Endothelial cell of umbilical vein (primary cell): ENCODE measurements around the gene ANAPC2. TPM values are rescaled to one million over a fixed set of nuclear protein-coding genes. Genes with fewer than 3 reads are reported as not detected.
A peak's percentile ranks its signal among the peaks of the same experiment; 100 is the strongest.

Source experiments
- BruUV-seq: library from RNA; stranded (reverse); fragments of 400-500 nt; replicated peaks from 2 replicates; lab custom pipeline; 2021; lab: Mats Ljungman, UMichigan
- CTCF ChIA-PET: fragments of 300-600, 350-600 bp; sonication (Branson Sonifier 250); formaldehyde crosslinking; loops from one replicate; lab custom pipeline; 2021; ENCODE audit warnings: antibody characterized with exemption, inconsistent platforms; lab: Charles Lee
- POLR2A ChIA-PET: fragments of 300-600, 350-600 bp; sonication (Branson Sonifier 250); formaldehyde crosslinking; loops from one replicate; lab custom pipeline; 2021; ENCODE audit warnings: antibody characterized with exemption, inconsistent platforms; lab: Charles Lee
- DNase-seq: peaks from one replicate; pipeline ENCODE4 v3.0.0-alpha.2; 2011; ENCODE audit warnings: low read depth, low spot score
- FAIRE-seq: peaks from 2 replicates; lab custom pipeline; 2011; peaks lifted over from hg19 to GRCh38; lab: Jason Lieb, UNC
- H2AFZ ChIP-seq: 2 replicates; pipeline ENCODE4 v1.6.0; 2012; ENCODE audit warnings: low read depth, low read length, control low read depth, inconsistent platforms
- H3K27ac ChIP-seq: 2 replicates; pipeline ENCODE4 v1.5.1; 2011; ENCODE audit warnings: low read depth, mild to moderate bottlenecking, control low read depth, low read length, moderate library complexity; ENCODE audit not compliant: insufficient read depth
- H3K27me3 ChIP-seq, 2 experiments: 2 replicates each; pipeline versions ENCODE4 v1.6.0 to v1.6.1; 2011; ENCODE audit warnings: low read length in 2 of 2, mixed read lengths in 1 of 2; ENCODE audit not compliant: control insufficient read depth in 2 of 2, insufficient read depth in 2 of 2
- H3K36me3 ChIP-seq, 2 experiments: 2 replicates in 1 of 2; 3 replicates in 1 of 2; pipeline ENCODE4 v1.5.1; 2011; ENCODE audit warnings: low read length in 2 of 2, mild to moderate bottlenecking in 1 of 2, moderate library complexity in 1 of 2; ENCODE audit not compliant: control insufficient read depth in 2 of 2, insufficient read depth in 2 of 2; ENCODE audit errors: extremely low read depth in 1 of 2
- H3K4me1 ChIP-seq: 3 replicates; pipeline ENCODE4 v1.5.1; 2011; ENCODE audit warnings: mild to moderate bottlenecking, low read length; ENCODE audit not compliant: control insufficient read depth, insufficient read depth; ENCODE audit errors: extremely low read depth
- H3K4me2 ChIP-seq: 2 replicates; pipeline ENCODE4 v1.6.1; 2011; ENCODE audit warnings: low read length, control low read depth, mixed read lengths; ENCODE audit not compliant: insufficient read depth
- H3K4me3 ChIP-seq, 3 experiments: fragments of 200-600 bp in 1 of 3; sonication (generic), shearing (Covaris generic) in 1 of 3; replicated peaks in 1 of 3; 2 replicates each; pipeline ENCODE4 v1.5.1; 2011 to 2016; ENCODE audit warnings: control low read depth in 3 of 3, low read length in 3 of 3, mild to moderate bottlenecking in 2 of 3, inconsistent platforms in 1 of 3, low read depth in 1 of 3, moderate library complexity in 1 of 3; ENCODE audit not compliant: insufficient read depth in 1 of 3
- H3K79me2 ChIP-seq: 2 replicates; pipeline ENCODE4 v1.6.0; 2012; ENCODE audit warnings: low read length, inconsistent platforms; ENCODE audit not compliant: control insufficient read depth, insufficient read depth
- H3K9ac ChIP-seq: replicated peaks from 2 replicates; pipeline ENCODE3; 2011; ENCODE audit warnings: low read length, control low read depth; ENCODE audit not compliant: insufficient read depth; ENCODE audit errors: extremely low read depth
- H3K9me1 ChIP-seq: replicated peaks from 3 replicates; pipeline ENCODE4 v1.6.0; 2011; ENCODE audit warnings: mild to moderate bottlenecking, low read length; ENCODE audit not compliant: control insufficient read depth, insufficient read depth; ENCODE audit errors: extremely low read depth
- H3K9me3 ChIP-seq: replicated peaks from 2 replicates; pipeline ENCODE4 v1.5.1; 2012; ENCODE audit warnings: low read length, inconsistent platforms; ENCODE audit not compliant: control insufficient read depth, insufficient read depth
- H4K20me1 ChIP-seq: replicated peaks from 2 replicates; pipeline ENCODE3; 2011; ENCODE audit warnings: mild to moderate bottlenecking, low read length; ENCODE audit not compliant: control insufficient read depth, insufficient read depth; ENCODE audit errors: extremely low read depth
- CTCF ChIP-seq, 2 donors: IDR thresholded peaks; 1 replicate in 1 of 2; 2 replicates in 1 of 2; pipeline ENCODE4 v1.5.1; 2011; ENCODE audit warnings: low read length in 2 of 2, mild to moderate bottlenecking in 2 of 2, moderate library complexity in 2 of 2, control low read depth in 1 of 2, inconsistent platforms in 1 of 2, low read depth in 1 of 2; ENCODE audit not compliant: insufficient read depth in 1 of 2; ENCODE audit errors: extremely low read depth in 1 of 2
- EZH2 ChIP-seq: IDR thresholded peaks from 2 replicates; pipeline ENCODE4 v1.6.1; 2012; ENCODE audit warnings: borderline replicate concordance, low read depth, mild to moderate bottlenecking, moderate library complexity, low read length, inconsistent platforms; ENCODE audit not compliant: severe bottlenecking
- FOS ChIP-seq: IDR thresholded peaks from 2 replicates; pipeline ENCODE4 v1.6.1; 2011; ENCODE audit warnings: mild to moderate bottlenecking, low read length, moderate library complexity, borderline replicate concordance; ENCODE audit not compliant: insufficient read depth
- GATA2 ChIP-seq: IDR thresholded peaks from 2 replicates; pipeline ENCODE4 v1.7.0; 2011; ENCODE audit warnings: low read depth, mild to moderate bottlenecking, moderate library complexity, mixed read lengths, low read length; ENCODE audit not compliant: insufficient read length, insufficient read depth
- JUN ChIP-seq: IDR thresholded peaks from 2 replicates; pipeline ENCODE4 v1.6.1; 2011; ENCODE audit warnings: borderline replicate concordance, low read depth; ENCODE audit not compliant: insufficient read length, insufficient read depth
- MYC ChIP-seq: IDR thresholded peaks from one replicate; pipeline ENCODE4 v1.6.1; 2011; ENCODE audit warnings: mild to moderate bottlenecking, low read depth, low read length
- POLR2A ChIP-seq: IDR thresholded peaks from 2 replicates; pipeline ENCODE4 v1.6.1; 2012; ENCODE audit warnings: low read depth, mild to moderate bottlenecking, control low read depth, low read length
- POLR2AphosphoS5 ChIP-seq: IDR thresholded peaks from 2 replicates; pipeline ENCODE4 v1.6.1; 2012; ENCODE audit warnings: low read depth, mild to moderate bottlenecking, control low read depth, low read length, moderate library complexity; ENCODE audit not compliant: insufficient read depth
- dilution Hi-C: fragments of 300-500 bp; cut with MboI; formaldehyde crosslinking; loops from one replicate; pipeline ENCODE4 v1.15.0; 2019; ENCODE audit warnings: low sequenced_read_pairs; ENCODE audit not compliant: extremely low pct_ligation_motif_present
- intact Hi-C: fragments of 100-400 bp; cut with micrococcal nuclease; formaldehyde crosslinking; loops from one replicate; pipeline ENCODE4 v1.10.0; 2022
- polyA plus RNA-seq, 4 experiments: library from polyadenylated mRNA; depleted of rRNA in 3 of 4; stranded (reverse) in 3 of 4; unstranded in 1 of 4; fragments of >200 nt; gene quantifications; 2 replicates each; pipeline versions ENCODE4 v1.2.1 to v1.2.3, GENCODE V29; 2011 to 2012; ENCODE audit warnings: missing spikeins in 1 of 4
- total RNA-seq: library from RNA; stranded (reverse); gene quantifications from 2 replicates; pipeline ENCODE4 v1.2.3, GENCODE V29; 2021
- TF ChIP-seq, protein P1 (sequence below): IDR thresholded peaks from 2 replicates; pipeline ENCODE4 v1.6.1; 2011; ENCODE audit not compliant: insufficient read depth, insufficient read length

Gene ANAPC2
- total and polyA plus RNA-seq, 2 donors (not counting 3 experiments of a cell fraction or from before 2014, with no cell fraction given), result 44.8 to 69.2 TPM

DNA sequence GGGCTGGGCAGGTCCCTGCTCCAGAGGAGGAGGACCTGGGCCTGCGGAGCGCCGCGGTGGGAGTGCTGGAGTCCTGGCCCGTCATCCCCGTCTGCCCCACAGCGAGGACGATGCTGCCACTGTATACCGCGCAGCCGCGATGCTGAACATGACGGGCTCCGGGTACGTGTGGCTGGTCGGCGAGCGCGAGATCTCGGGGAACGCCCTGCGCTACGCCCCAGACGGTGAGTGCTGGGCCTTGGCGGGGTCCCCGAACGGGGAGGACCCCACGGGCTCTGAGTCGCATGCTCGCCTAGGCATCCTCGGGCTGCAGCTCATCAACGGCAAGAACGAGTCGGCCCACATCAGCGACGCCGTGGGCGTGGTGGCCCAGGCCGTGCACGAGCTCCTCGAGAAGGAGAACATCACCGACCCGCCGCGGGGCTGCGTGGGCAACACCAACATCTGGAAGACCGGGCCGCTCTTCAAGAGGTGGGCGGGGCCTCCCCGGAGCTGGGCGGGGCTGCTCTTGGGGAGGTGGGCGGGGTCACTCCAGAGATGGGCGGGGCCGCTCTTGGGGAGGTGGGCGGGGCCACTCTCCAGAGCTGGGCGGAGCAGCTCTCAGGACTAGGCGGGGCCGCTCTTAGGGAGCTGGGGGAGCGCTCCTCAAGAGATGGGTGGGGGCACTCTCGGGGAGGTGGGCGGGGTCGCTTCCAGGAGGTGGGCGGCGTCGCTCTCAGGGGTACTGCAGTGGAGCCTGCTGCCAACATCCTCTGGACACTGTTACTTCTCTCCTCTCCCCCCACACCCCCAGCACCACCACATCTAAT lies 31.6 kb downstream of the ANAPC2 start:
- no peak overlapping the region for H3K27ac ChIP-seq
- H3K36me3 ChIP-seq, result no peaks in the 10 kb centered on the region
- no peaks in the 10 kb centered on the region for H4K20me1 ChIP-seq
- no peaks in the 10 kb centered on the region for H3K79me2 ChIP-seq
- intact Hi-C loops, result no loop called here
- H3K9me3 ChIP-seq, result no peaks in the 10 kb centered on the region
- TF ChIP-seq JUN (no peak), EZH2 (peak; percentile 59)
- DNase-seq (peak; percentile 21), FAIRE-seq (no peak)
- H3K4me3 ChIP-seq, result no peak overlapping the region
- H2AFZ ChIP-seq, result peak overlapping the region; percentile 44
- H3K4me2 ChIP-seq, result no peak overlapping the region
- BruUV-seq, result no TSS peak
- H3K9ac ChIP-seq, result no peak overlapping the region
- no peaks in the 10 kb centered on the region for H3K4me1 ChIP-seq
- CTCF ChIA-PET, result interaction anchor here (0.7 to 2.1 kb wide), 6 partner anchors 10 to 78 kb away, joined by 3 to 5 read pairs (median 3); partner anchors contain the start of genes ANAPC2, RNF224 and SSNA1
- dilution Hi-C loops, result no loop called here
- POLR2A ChIA-PET, result interaction anchor here (0.6 to 1.3 kb wide), 3 partner anchors 84 to 146 kb away, joined by 4 to 6 read pairs (median 5); partner anchors contain the start of genes NRARP and TUBB4B
- peaks cover 2 to 14% of the 10 kb centered on the region in 2 experiments for H3K27me3 ChIP-seq
- H3K9me1 ChIP-seq, result no peaks in the 10 kb centered on the region

DNA sequence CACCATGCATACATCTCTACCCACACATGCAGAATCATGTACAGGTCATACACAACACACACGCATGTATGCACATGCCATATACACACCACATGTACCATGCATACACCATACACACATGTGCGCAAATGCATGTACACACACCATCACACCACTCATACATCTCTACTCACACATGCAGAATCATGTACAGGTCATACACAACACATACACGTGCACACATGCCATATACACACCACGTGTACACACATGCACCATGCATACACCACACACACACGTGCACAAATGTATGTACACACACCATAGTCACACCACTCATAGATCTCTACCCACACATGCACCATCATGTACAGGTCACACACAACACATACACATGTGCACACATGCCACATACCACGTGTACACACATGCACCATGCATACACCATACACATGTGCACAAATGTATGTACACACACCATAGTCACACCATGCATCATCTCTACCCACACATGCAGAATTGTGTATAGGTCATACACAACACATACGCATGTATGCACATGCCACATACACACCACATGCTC lies 35.4 kb downstream of the ANAPC2 start:
- ChIA-PET POLR2A (no interaction called here), CTCF (no interaction called here)
- dilution Hi-C loops, result no loop called here
- Histone ChIP-seq H3K27ac (no peak overlapping the region), H3K9me1 (no peaks in the 10 kb centered on the region), H3K4me3 (no peak overlapping the region), H3K9ac (no peak overlapping the region), H3K4me2 (no peak overlapping the region), H3K27me3 (peaks cover 0 to 3% of the 10 kb centered on the region in 2 experiments), H3K9me3 (no peaks in the 10 kb centered on the region), H3K4me1 (no peaks in the 10 kb centered on the region), H2AFZ (no peak overlapping the region), H3K79me2 (no peaks in the 10 kb centered on the region), H4K20me1 (no peaks in the 10 kb centered on the region), H3K36me3 (no peaks in the 10 kb centered on the region)
- DNase-seq (no peak), FAIRE-seq (no peak)
- no peak for TF ChIP-seq EZH2
- no peak for TF ChIP-seq MYC
- TF ChIP-seq CTCF (IDR thresholded peaks at IDR 0.05; ENCODE audit: extremely low read depth in 1 of 2, insufficient read depth in 1 of 2, low read depth in 1 of 2, low read length in 2 of 2), result no peak
- TF ChIP-seq POLR2AphosphoS5, result no peak
- no peak for TF ChIP-seq FOS
- no peak for TF ChIP-seq POLR2A
- TF ChIP-seq GATA2, result no peak
- TF ChIP-seq JUN, result no peak
- TF ChIP-seq, protein P1, sequence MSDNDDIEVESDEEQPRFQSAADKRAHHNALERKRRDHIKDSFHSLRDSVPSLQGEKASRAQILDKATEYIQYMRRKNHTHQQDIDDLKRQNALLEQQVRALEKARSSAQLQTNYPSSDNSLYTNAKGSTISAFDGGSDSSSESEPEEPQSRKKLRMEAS, result no peak
- BruUV-seq, result no TSS peak
- intact Hi-C loops, result no loop called here
